CD4-positive, alpha-beta memory T cell (primary cell): ENCODE data around the gene GALNT18. TPM values are rescaled to one million over a fixed set of nuclear protein-coding genes. Genes with fewer than 3 reads are reported as not detected.

Source experiments
- CTCF ChIA-PET: fragments of 350-600 bp; sonication (Branson Sonifier 250); formaldehyde crosslinking; loops from one replicate; lab custom pipeline; 2021; ENCODE audit warnings: inconsistent platforms; ENCODE audit not compliant: partially characterized antibody; lab: Charles Lee
- POLR2A ChIA-PET: fragments of 350-600 bp; sonication (Branson Sonifier 250); formaldehyde crosslinking; loops from one replicate; lab custom pipeline; 2021; ENCODE audit not compliant: partially characterized antibody; lab: Charles Lee
- DNase-seq, 5 donors: peaks; one replicate each; pipeline versions ENCODE4 v3.0.0 to v3.0.0-alpha.2; 2020 to 2022; ENCODE audit warnings: mixed read lengths in 1 of 5
- H3K27ac ChIP-seq: one replicate; pipeline ENCODE4 v1.7.0; 2013; ENCODE audit warnings: low read depth, low read length
- H3K27me3 ChIP-seq: 2 replicates; pipeline ENCODE4 v1.7.0; 2013; ENCODE audit warnings: mild to moderate bottlenecking, low read length, moderate library complexity; ENCODE audit not compliant: insufficient read depth
- H3K36me3 ChIP-seq: 2 replicates; pipeline ENCODE4 v1.7.0; 2013; ENCODE audit warnings: mild to moderate bottlenecking, low read length, moderate library complexity; ENCODE audit not compliant: insufficient read depth
- H3K4me1 ChIP-seq: 2 replicates; pipeline ENCODE4 v1.7.0; 2013; ENCODE audit warnings: mild to moderate bottlenecking, low read length, moderate library complexity; ENCODE audit not compliant: insufficient read depth
- H3K4me3 ChIP-seq, 2 donors: one replicate each; pipeline ENCODE4 v1.7.0; 2013; ENCODE audit warnings: low read length in 2 of 2, mild to moderate bottlenecking in 1 of 2
- H3K9me3 ChIP-seq, 2 donors: one replicate each; pipeline ENCODE4 v1.7.0; 2013; ENCODE audit warnings: low read length in 2 of 2, control low read depth in 1 of 2; ENCODE audit not compliant: control insufficient read depth in 1 of 2
- H3K27ac Mint-ChIP-seq, 7 donors: one replicate each; pipeline ENCODE4 v1.8.0; 2020 to 2021; ENCODE audit warnings: mixed read lengths in 7 of 7, mild to moderate bottlenecking in 6 of 7, inconsistent platforms in 3 of 7, moderate library complexity in 3 of 7
- H3K27me3 Mint-ChIP-seq, 2 donors: one replicate each; pipeline ENCODE4 v1.8.0; 2020 to 2021; ENCODE audit warnings: mixed read lengths in 2 of 2
- H3K36me3 Mint-ChIP-seq, 2 donors: one replicate each; pipeline ENCODE4 v1.8.0; 2020 to 2021; ENCODE audit warnings: mixed read lengths in 2 of 2, inconsistent platforms in 1 of 2, mild to moderate bottlenecking in 1 of 2
- H3K4me1 Mint-ChIP-seq, 4 donors: one replicate each; pipeline ENCODE4 v1.8.0; 2020 to 2021; ENCODE audit warnings: mixed read lengths in 4 of 4, mild to moderate bottlenecking in 1 of 4
- H3K4me3 Mint-ChIP-seq, 8 donors: one replicate each; pipeline ENCODE4 v1.8.0; 2020 to 2021; ENCODE audit warnings: mixed read lengths in 8 of 8, mild to moderate bottlenecking in 7 of 8, moderate library complexity in 6 of 8, inconsistent platforms in 3 of 8
- H3K9me3 Mint-ChIP-seq, 8 donors: one replicate each; pipeline ENCODE4 v1.8.0; 2020 to 2021; ENCODE audit warnings: mixed read lengths in 8 of 8, mild to moderate bottlenecking in 5 of 8, inconsistent platforms in 3 of 8, moderate library complexity in 1 of 8
- intact Hi-C: fragments of 100-400 bp; cut with micrococcal nuclease; formaldehyde crosslinking; loops from one replicate; pipeline ENCODE4 v1.15.1; 2023
- polyA plus RNA-seq, 2 donors: library from polyadenylated mRNA; unstranded; fragments of 300-500 nt; fragmentation: Illumina TruSeq; gene quantifications; one replicate each; pipeline ENCODE4 v1.2.3, GENCODE V29; 2021
- total RNA-seq, 2 experiments: library from RNA; stranded (reverse); gene quantifications; one replicate each; pipeline ENCODE4 v1.2.3, GENCODE V29; 2021

The GALNT18 gene
- total and polyA plus RNA-seq, 4 experiments from 2014 or later, result not detected

DNA sequence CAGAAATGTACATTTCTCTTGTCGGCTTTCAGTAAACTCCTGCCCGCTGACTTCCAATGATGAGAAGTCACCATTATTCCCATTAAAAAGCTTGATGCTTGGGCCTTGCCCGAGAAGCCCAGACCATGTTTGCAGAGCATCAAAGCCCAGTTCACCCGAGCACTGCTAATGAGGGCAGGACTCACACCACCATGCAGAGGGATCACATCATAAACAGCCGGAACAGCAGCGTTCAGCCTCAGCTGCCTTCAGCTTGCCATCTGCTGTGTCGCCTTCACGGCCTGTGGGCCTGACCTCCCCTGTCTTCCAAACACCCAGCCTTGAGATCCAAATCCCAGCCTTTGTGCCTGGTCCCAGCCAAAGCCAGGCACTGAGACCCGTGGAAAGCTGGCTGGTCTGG lies 163.3 kb downstream of the GALNT18 start:
- CTCF ChIA-PET, result no interaction called here
- Histone ChIP-seq H3K4me1 (no peaks in the 10 kb centered on the region), H3K36me3 (no peaks in the 10 kb centered on the region), H3K9me3 (no peaks in the 10 kb centered on the region), H3K27me3 (no peaks in the 10 kb centered on the region), H3K27ac (no peak overlapping the region), H3K4me3 (no peak overlapping the region)
- intact Hi-C loops, result no loop called here
- Mint-ChIP-seq H3K27me3 (no peaks in the 10 kb centered on the region), H3K27ac (peak overlapping the region in 1 of 7 donors; percentile 9), H3K4me3 (no peak overlapping the region), H3K36me3 (no peaks in the 10 kb centered on the region), H3K9me3 (no peaks in the 10 kb centered on the region), H3K4me1 (no peaks in the 10 kb centered on the region)
- POLR2A ChIA-PET, result no interaction called here
- no peak for DNase-seq

DNA sequence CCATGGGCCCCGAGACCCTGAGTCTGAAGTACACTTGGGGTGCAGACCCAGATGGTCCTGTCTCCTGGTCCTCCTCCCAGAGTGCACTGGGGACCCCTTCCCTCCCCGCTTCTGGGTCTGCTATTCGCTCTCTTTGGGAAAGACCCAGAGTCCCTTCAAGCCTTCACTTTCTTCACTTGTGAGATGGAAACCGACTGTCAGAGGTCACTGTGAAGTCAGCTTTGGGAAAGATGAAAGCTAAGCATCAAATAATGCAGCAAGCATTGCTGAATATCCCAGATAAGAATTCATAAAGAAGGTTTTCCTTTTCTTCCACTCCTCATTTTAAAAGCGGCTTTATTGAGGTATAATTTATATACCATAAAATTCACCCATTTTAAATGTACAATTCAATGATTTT lies 163.8 kb downstream of the GALNT18 start:
- no peaks in the 10 kb centered on the region for H3K36me3 Mint-ChIP-seq
- intact Hi-C loops, result no loop called here
- H3K4me3 Mint-ChIP-seq, result no peak overlapping the region

DNA sequence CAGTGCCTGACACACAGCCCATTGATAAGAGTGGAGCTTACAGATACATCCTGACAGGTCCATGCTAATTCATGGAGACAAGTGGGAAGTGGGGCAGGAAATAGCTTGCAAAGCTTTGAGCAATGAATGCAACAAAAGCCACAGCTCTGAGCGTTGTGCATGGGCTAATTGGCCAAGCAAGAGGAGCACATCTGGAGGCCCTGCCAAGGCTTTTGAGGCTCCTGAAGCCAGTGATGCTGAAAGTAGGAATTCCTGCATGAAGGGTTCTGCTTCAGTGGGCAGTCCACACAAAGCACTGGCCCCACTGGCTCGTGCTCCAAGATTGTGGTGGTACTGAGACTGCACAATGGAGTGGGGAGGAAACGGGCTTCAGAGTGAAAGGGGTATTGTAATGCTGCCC lies 164.9 kb downstream of the GALNT18 start:
- H3K9me3 Mint-ChIP-seq, result no peaks in the 10 kb centered on the region
- no peak overlapping the region for H3K27ac Mint-ChIP-seq
- Histone ChIP-seq H3K27ac (no peak overlapping the region), H3K36me3 (no peaks in the 10 kb centered on the region), H3K27me3 (no peaks in the 10 kb centered on the region), H3K4me3 (no peak overlapping the region), H3K4me1 (no peaks in the 10 kb centered on the region), H3K9me3 (no peaks in the 10 kb centered on the region)
- H3K27me3 Mint-ChIP-seq, result peaks cover 0 to 1% of the 10 kb centered on the region in 2 donors
- H3K36me3 Mint-ChIP-seq, result no peaks in the 10 kb centered on the region
- ChIA-PET CTCF (no interaction called here), POLR2A (no interaction called here)
- DNase-seq, result no peak
- intact Hi-C loops, result no loop called here
- no peak overlapping the region for H3K4me3 Mint-ChIP-seq
- H3K4me1 Mint-ChIP-seq, result no peaks in the 10 kb centered on the region

More for the DNA sequence above, 163.8 kb downstream of the GALNT18 start:
- POLR2A ChIA-PET, result no interaction called here
- no peaks in the 10 kb centered on the region for H3K9me3 Mint-ChIP-seq
- DNase-seq, result no peak
- no peaks in the 10 kb centered on the region for H3K4me1 Mint-ChIP-seq
- Histone ChIP-seq H3K27ac (no peak overlapping the region), H3K27me3 (no peaks in the 10 kb centered on the region), H3K4me1 (no peaks in the 10 kb centered on the region), H3K36me3 (no peaks in the 10 kb centered on the region), H3K9me3 (no peaks in the 10 kb centered on the region), H3K4me3 (no peak overlapping the region)
- no peak overlapping the region for H3K27ac Mint-ChIP-seq
- CTCF ChIA-PET, result no interaction called here
- H3K27me3 Mint-ChIP-seq, result peaks cover 0 to 1% of the 10 kb centered on the region in 2 donors

DNA sequence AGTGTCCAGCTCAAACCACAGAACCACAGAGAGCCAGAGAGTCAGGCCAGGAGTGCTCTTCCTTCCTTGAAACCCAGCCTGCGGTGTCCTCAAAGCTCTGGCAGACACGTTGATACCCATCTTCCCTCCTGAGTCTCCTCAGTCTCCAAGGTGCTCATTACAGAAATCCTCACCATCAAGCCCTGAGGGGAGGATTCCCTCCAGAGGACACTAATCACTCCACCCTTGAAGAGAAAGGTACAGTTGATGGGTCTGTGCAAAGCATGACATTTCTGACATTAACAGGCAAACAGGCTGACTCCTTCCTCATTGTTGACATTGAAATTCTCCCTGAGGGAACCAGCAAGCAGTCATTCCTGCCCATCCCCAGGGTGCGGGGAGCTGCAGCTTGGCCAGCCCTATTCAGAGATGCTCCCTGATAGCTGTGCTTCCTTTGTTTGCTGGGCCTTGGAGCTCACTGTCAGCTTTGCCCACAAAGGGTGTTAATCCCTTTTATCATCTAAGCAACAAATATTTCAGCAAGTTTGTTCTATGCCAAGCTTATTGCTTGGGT lies 167.1 kb downstream of the GALNT18 start:
- H3K4me3 ChIP-seq, result no peak overlapping the region
- intact Hi-C loops, result no loop called here
- CTCF ChIA-PET, result no interaction called here
- no peak overlapping the region for H3K27ac ChIP-seq
- H3K4me1 Mint-ChIP-seq, result no peaks in the 10 kb centered on the region
- no peaks in the 10 kb centered on the region for H3K36me3 ChIP-seq
- POLR2A ChIA-PET, result no interaction called here
- no peaks in the 10 kb centered on the region for H3K4me1 ChIP-seq
- no peak overlapping the region for H3K4me3 Mint-ChIP-seq
- H3K9me3 Mint-ChIP-seq, result no peaks in the 10 kb centered on the region
- no peaks in the 10 kb centered on the region for H3K9me3 ChIP-seq
- no peaks in the 10 kb centered on the region for H3K36me3 Mint-ChIP-seq
- no peaks in the 10 kb centered on the region for H3K27me3 ChIP-seq
- no peak overlapping the region for H3K27ac Mint-ChIP-seq
- no peak for DNase-seq
- H3K27me3 Mint-ChIP-seq, result peaks cover 1% of the 10 kb centered on the region in 2 donors

- no peak overlapping the region for H3K27ac ChIP-seq
- no peaks in the 10 kb centered on the region for H3K4me1 Mint-ChIP-seq
- DNase-seq, result no peak
- no peaks in the 10 kb centered on the region for H3K4me1 ChIP-seq
- ChIA-PET POLR2A (no interaction called here), CTCF (no interaction called here)
- H3K27me3 ChIP-seq, result no peaks in the 10 kb centered on the region
- no peaks in the 10 kb centered on the region for H3K36me3 ChIP-seq
- H3K4me3 Mint-ChIP-seq, result no peak overlapping the region
- no peaks in the 10 kb centered on the region for H3K9me3 Mint-ChIP-seq
- H3K36me3 Mint-ChIP-seq, result no peaks in the 10 kb centered on the region
- intact Hi-C loops, result no loop called here
- H3K27me3 Mint-ChIP-seq, result peaks cover 1 to 6% of the 10 kb centered on the region in 2 donors
- H3K27ac Mint-ChIP-seq, result no peak overlapping the region
- H3K4me3 ChIP-seq, result no peak overlapping the region
- no peaks in the 10 kb centered on the region for H3K9me3 ChIP-seq
Observed at GRCh38 chr11:11451501-11452005, 170.3 kb downstream of the GALNT18 start.

- H3K36me3 Mint-ChIP-seq, result no peaks in the 10 kb centered on the region
- no peak for DNase-seq
- Histone ChIP-seq H3K27me3 (no peaks in the 10 kb centered on the region), H3K9me3 (no peaks in the 10 kb centered on the region), H3K27ac (no peak overlapping the region), H3K4me3 (no peak overlapping the region), H3K4me1 (no peaks in the 10 kb centered on the region), H3K36me3 (no peaks in the 10 kb centered on the region)
- H3K4me3 Mint-ChIP-seq, result no peak overlapping the region
- H3K4me1 Mint-ChIP-seq, result no peaks in the 10 kb centered on the region
- ChIA-PET CTCF (no interaction called here), POLR2A (no interaction called here)
- intact Hi-C loops, result no loop called here
- H3K27ac Mint-ChIP-seq, result no peak overlapping the region
- H3K27me3 Mint-ChIP-seq, result peaks cover 1 to 6% of the 10 kb centered on the region in 2 donors
- no peaks in the 10 kb centered on the region for H3K9me3 Mint-ChIP-seq
Observed at GRCh38 chr11:11450744-11451362, 171.0 kb downstream of the GALNT18 start.

- ChIA-PET POLR2A (no interaction called here), CTCF (no interaction called here)
- Histone ChIP-seq H3K27me3 (no peaks in the 10 kb centered on the region), H3K27ac (no peak overlapping the region), H3K9me3 (no peaks in the 10 kb centered on the region), H3K36me3 (no peaks in the 10 kb centered on the region), H3K4me3 (no peak overlapping the region), H3K4me1 (no peaks in the 10 kb centered on the region)
- intact Hi-C loops, result no loop called here
- Mint-ChIP-seq H3K4me1 (no peaks in the 10 kb centered on the region), H3K4me3 (no peak overlapping the region), H3K9me3 (no peaks in the 10 kb centered on the region), H3K27me3 (peaks cover 1 to 6% of the 10 kb centered on the region in 2 donors), H3K36me3 (no peaks in the 10 kb centered on the region), H3K27ac (no peak overlapping the region)
- no peak for DNase-seq
Observed at GRCh38 chr11:11449327-11449726, 172.5 kb downstream of the GALNT18 start.
